Lung (tissue), 12 donors: Measurements from ENCODE around the gene DENND2A. TPM values are rescaled to one million over a fixed set of nuclear protein-coding genes. Genes with fewer than 3 reads are reported as not detected.

Source experiments
- ATAC-seq: fragments of 200-7000 bp; cut with Tn5 transposase; one replicate; pipeline ENCODE4 v1.9.1; 2020; ENCODE audit warnings: moderate number of reproducible peaks; ENCODE audit not compliant: insufficient read depth, low FRiP score
- DNase-seq, 3 donors: peaks; one replicate each; pipeline ENCODE4 v3.0.0-alpha.2; 2013 to 2017
- H3K27ac ChIP-seq, 2 donors: one replicate each; pipeline ENCODE4 v1.5.1; 2013; ENCODE audit warnings: mild to moderate bottlenecking in 2 of 2, moderate library complexity in 2 of 2, control low read depth in 1 of 2, inconsistent platforms in 1 of 2, low read depth in 1 of 2, low read length in 1 of 2
- H3K27me3 ChIP-seq, 3 donors: one replicate each; pipeline ENCODE4 v1.5.1; 2013; ENCODE audit warnings: low read length in 2 of 3; ENCODE audit not compliant: control insufficient read depth in 3 of 3, insufficient read depth in 3 of 3
- H3K36me3 ChIP-seq, 4 donors: one replicate each; pipeline ENCODE4 v1.5.1; 2013; ENCODE audit warnings: low read length in 4 of 4, mild to moderate bottlenecking in 1 of 4, moderate library complexity in 1 of 4; ENCODE audit not compliant: control insufficient read depth in 4 of 4, insufficient read depth in 4 of 4
- H3K4me1 ChIP-seq, 5 donors: one replicate each; pipeline ENCODE4 v1.5.1; 2013; ENCODE audit warnings: low read length in 5 of 5, mild to moderate bottlenecking in 2 of 5, moderate library complexity in 1 of 5; ENCODE audit not compliant: control insufficient read depth in 5 of 5, insufficient read depth in 5 of 5
- H3K4me3 ChIP-seq: one replicate; pipeline ENCODE4 v1.5.1; 2013; ENCODE audit warnings: mild to moderate bottlenecking, control low read depth, moderate library complexity
- H3K9ac ChIP-seq, 2 donors: one replicate each; pipeline ENCODE4 v1.5.1; 2013; ENCODE audit warnings: low read length in 2 of 2, control low read depth in 1 of 2; ENCODE audit not compliant: insufficient read depth in 1 of 2
- H3K9me3 ChIP-seq, 4 donors: one replicate each; pipeline ENCODE4 v1.5.1; 2013; ENCODE audit warnings: low read length in 3 of 4, mild to moderate bottlenecking in 1 of 4, moderate library complexity in 1 of 4; ENCODE audit not compliant: control insufficient read depth in 4 of 4, insufficient read depth in 3 of 4
- CTCF ChIP-seq: IDR thresholded peaks from 2 replicates; pipeline ENCODE4 v1.5.1; 2012; ENCODE audit warnings: mild to moderate bottlenecking; ENCODE audit errors: control extremely low read depth, extremely low read depth
- WGBS, 2 donors: extraction: QIAGEN DNeasy Blood & Tissue Kit; methylation state at CpG; one replicate each; pipeline ENCODE4 v1.1.7; 2013; 5-methylcytosine and 5-hydroxymethylcytosine counted together
- polyA plus RNA-seq, 2 donors: library from polyadenylated mRNA; stranded (reverse); fragments of 200-250 nt; gene quantifications; one replicate each; pipeline ENCODE4 v1.2.1, GENCODE V29; 2013
- total RNA-seq, 2 donors: library from RNA; depleted of rRNA in 1 of 2; stranded (reverse); fragments of >200 nt in 1 of 2; gene quantifications; one replicate each; pipeline ENCODE4 v1.2.1, GENCODE V29; 2014 to 2021
- donor health status: control.
- donor health status: control.
- donor health status: Bipolar disorder and iron deficiency.
- donor health status: healthy.
- donor health status: DM: yes; HTN: yes; CAD: no.

Gene DENND2A
- total and polyA plus RNA-seq, 4 donors: 4.1 to 32.4 (median 9.7) TPM

GRCh38 chr7:140659856-140660255 is 19.2 kb upstream of the DENND2A start:
- no peak for TF ChIP-seq CTCF
- H3K9me3 ChIP-seq: no peaks in the 10 kb centered on the region
- ATAC-seq (no peak), DNase-seq (no peak)
- WGBS, 2 donors: 60 to 77% methylated on average over 8 of the region's 8 CpGs
- no peaks in the 10 kb centered on the region for H3K27me3 ChIP-seq
- H3K4me1 ChIP-seq: peaks cover 0 to 13% (median 6%) of the 10 kb centered on the region in 5 donors
- H3K27ac ChIP-seq: no peak overlapping the region
- no peak overlapping the region for H3K4me3 ChIP-seq
- H3K36me3 ChIP-seq: no peaks in the 10 kb centered on the region
- no peak overlapping the region for H3K9ac ChIP-seq

GRCh38 chr7:140657891-140658290 is 17.3 kb upstream of the DENND2A start:
- Histone ChIP-seq H3K27me3 (no peaks in the 10 kb centered on the region), H3K4me3 (no peak overlapping the region), H3K9ac (no peak overlapping the region), H3K9me3 (no peaks in the 10 kb centered on the region), H3K36me3 (no peaks in the 10 kb centered on the region), H3K4me1 (peaks cover 3 to 13% (median 8%) of the 10 kb centered on the region in 5 donors), H3K27ac (no peak overlapping the region)
- WGBS, 2 donors: 85 to 88% methylated on average over 9 of the region's 9 CpGs
- ATAC-seq: no peak
- DNase-seq: no peak
- TF ChIP-seq CTCF: no peak

- no peaks in the 10 kb centered on the region for H3K9me3 ChIP-seq
- H3K9ac ChIP-seq: peak overlapping the region in 1 of 2 donors; percentile 33
- peak overlapping the region in 1 of 2 donors; percentile 76 for H3K27ac ChIP-seq
- no peak for TF ChIP-seq CTCF
- ATAC-seq: peak; percentile 87
- H3K36me3 ChIP-seq: no peaks in the 10 kb centered on the region
- 46 to 50% methylated on average over 11 of the region's 11 CpGs for WGBS, 2 donors
- peak; percentile 65 to 86 (median 72) for DNase-seq
- no peaks in the 10 kb centered on the region for H3K27me3 ChIP-seq
- peaks cover 3 to 13% (median 8%) of the 10 kb centered on the region in 5 donors for H3K4me1 ChIP-seq
- H3K4me3 ChIP-seq: no peak overlapping the region
These were observed 16.2 kb upstream of the DENND2A start for GRCh38 chr7:140656548-140657515.
